SK-N-SH (cell line): ENCODE measurements around the gene NDRG2. TPM values are rescaled to one million over a fixed set of nuclear protein-coding genes. Genes with fewer than 3 reads are reported as not detected.

Experiments used
- CTCF ChIA-PET: fragments of 300-600, 350-600 bp; formaldehyde crosslinking; extraction: SDS; loops from one replicate; lab custom pipeline; 2021; lab: Yijun Ruan, JAX
- POLR2A ChIA-PET: fragments of 350-600 bp; sonication (Branson Sonifier 250); formaldehyde crosslinking; extraction: SDS; loops from one replicate; lab custom pipeline; 2020; ENCODE audit warnings: antibody characterized with exemption, inconsistent platforms; lab: Yijun Ruan, JAX
- DNase-seq: peaks from one replicate; pipeline ENCODE4 v3.0.0; 2012
- H2AFZ ChIP-seq: fragments of 200-600 bp; sonication (generic); 2 replicates; pipeline ENCODE4 v1.8.1; 2016; ENCODE audit warnings: antibody characterized with exemption, mild to moderate bottlenecking, low read depth
- H3F3A ChIP-seq: fragments of 200-600 bp; sonication (generic); replicated peaks from 2 replicates; pipeline ENCODE3; 2016; ENCODE audit warnings: antibody characterized with exemption, mild to moderate bottlenecking; ENCODE audit not compliant: insufficient read depth
- H3K27ac ChIP-seq, 2 experiments: fragments of 200-500 bp in 1 of 2; fragments of 200-600 bp in 1 of 2; sonication (Bioruptor generic) in 1 of 2; sonication (generic), shearing (Covaris generic) in 1 of 2; 2 replicates each; pipeline versions ENCODE4 v1.5.1 to v1.6.1; 2014 to 2016; ENCODE audit warnings: low read depth in 2 of 2, inconsistent platforms in 1 of 2, low read length in 1 of 2, mild to moderate bottlenecking in 1 of 2, mixed read lengths in 1 of 2
- H3K27me3 ChIP-seq: fragments of 200-600 bp; sonication (generic), shearing (Covaris generic); 2 replicates; pipeline ENCODE4 v1.6.1; 2016; ENCODE audit warnings: mixed run types; ENCODE audit not compliant: insufficient read depth
- H3K36me3 ChIP-seq, 2 experiments: fragments of 200-500 bp in 1 of 2; fragments of 200-600 bp in 1 of 2; sonication (Bioruptor generic) in 1 of 2; sonication (generic) in 1 of 2; replicated peaks in 1 of 2; 2 replicates each; pipeline versions ENCODE3 to v1.5.1; 2014 to 2016; ENCODE audit warnings: low read length in 1 of 2, mild to moderate bottlenecking in 1 of 2; ENCODE audit not compliant: insufficient read depth in 2 of 2, control insufficient read depth in 1 of 2
- H3K4me1 ChIP-seq, 2 experiments: fragments of 200-500 bp in 1 of 2; fragments of 200-600 bp in 1 of 2; sonication (Bioruptor generic) in 1 of 2; sonication (generic), shearing (Covaris generic) in 1 of 2; 2 replicates each; pipeline versions ENCODE4 v1.5.1 to v1.6.1; 2014 to 2016; ENCODE audit warnings: low read depth in 1 of 2, low read length in 1 of 2, mixed run types in 1 of 2; ENCODE audit not compliant: insufficient read depth in 2 of 2, control insufficient read depth in 1 of 2
- H3K4me2 ChIP-seq: fragments of 200-600 bp; sonication (generic), shearing (Covaris generic); 2 replicates; pipeline ENCODE4 v1.6.1; 2017; ENCODE audit warnings: mixed run types
- H3K4me3 ChIP-seq, 2 experiments: fragments of 200-500 bp in 1 of 2; fragments of 200-600 bp in 1 of 2; sonication (Bioruptor generic) in 1 of 2; sonication (generic), shearing (Covaris generic) in 1 of 2; 2 replicates each; pipeline versions ENCODE4 v1.5.1 to v1.8.1; 2014 to 2016; ENCODE audit warnings: low read depth in 2 of 2, inconsistent platforms in 1 of 2, low read length in 1 of 2, mild to moderate bottlenecking in 1 of 2, mixed read lengths in 1 of 2, moderate library complexity in 1 of 2
- H3K79me2 ChIP-seq: fragments of 200-600 bp; sonication (generic); 2 replicates; pipeline ENCODE4 v1.8.1; 2017; ENCODE audit warnings: mild to moderate bottlenecking; ENCODE audit not compliant: insufficient read depth
- H3K9ac ChIP-seq: fragments of 200-600 bp; sonication (generic); 2 replicates; pipeline ENCODE4 v1.6.1; 2017; ENCODE audit warnings: mixed run types
- H3K9me2 ChIP-seq: fragments of 200-600 bp; sonication (generic); 2 replicates; pipeline ENCODE4 v1.6.1; 2017; ENCODE audit warnings: mixed run types
- H3K9me3 ChIP-seq: fragments of 200-600 bp; sonication (generic); 2 replicates; pipeline ENCODE4 v1.6.1; 2017; ENCODE audit warnings: mixed run types, mild to moderate bottlenecking, moderate library complexity
- H4K20me1 ChIP-seq: fragments of 200-600 bp; sonication (generic); 2 replicates; pipeline ENCODE4 v1.6.1; 2017; ENCODE audit warnings: mild to moderate bottlenecking, mixed run types; ENCODE audit not compliant: insufficient read depth
- CHD2 ChIP-seq: fragments of 150-350 bp; IDR thresholded peaks from 2 replicates; pipeline ENCODE4 v1.6.1; 2018; ENCODE audit warnings: low read length; ENCODE audit not compliant: partially characterized antibody
- ELF1 ChIP-seq: IDR thresholded peaks from 2 replicates; pipeline ENCODE4 v1.4.0; 2012
- EP300 ChIP-seq, 2 experiments: IDR thresholded peaks; 2 replicates each; pipeline versions ENCODE4 v1.4.0 to v1.6.1; 2012; ENCODE audit warnings: borderline replicate concordance in 1 of 2, low read depth in 1 of 2, low read length in 1 of 2
- FOXJ3 ChIP-seq: sonication (generic); formaldehyde crosslinking; IDR thresholded peaks from 2 replicates; pipeline ENCODE4 v1.5.1; 2020; ENCODE audit warnings: mild to moderate bottlenecking, missing genetic modification reagents
- GATA2 ChIP-seq: sonication (generic); formaldehyde crosslinking; IDR thresholded peaks from 2 replicates; pipeline ENCODE4 v1.5.0; 2020; ENCODE audit warnings: mild to moderate bottlenecking, missing genetic modification reagents
- IRF3 ChIP-seq: fragments of 150-350 bp; IDR thresholded peaks from 2 replicates; pipeline ENCODE4 v1.6.1; 2016; ENCODE audit warnings: mild to moderate bottlenecking, low read depth, low read length
- JUND ChIP-seq: IDR thresholded peaks from 2 replicates; pipeline ENCODE4 v1.4.0; 2012
- MEF2A ChIP-seq: IDR thresholded peaks from 2 replicates; pipeline ENCODE4 v1.4.0; 2012; ENCODE audit warnings: low read depth, borderline replicate concordance
- MXI1 ChIP-seq: IDR thresholded peaks from 2 replicates; pipeline ENCODE4 v1.6.1; 2012; ENCODE audit warnings: mild to moderate bottlenecking, low read depth, low read length, improper control_type of control experiment
- NFIC ChIP-seq: IDR thresholded peaks from 2 replicates; pipeline ENCODE4 v1.4.0; 2012; ENCODE audit warnings: borderline replicate concordance
- POLR2AphosphoS5 ChIP-seq: IDR thresholded peaks from 2 replicates; pipeline ENCODE4 v1.6.1; 2012; ENCODE audit warnings: low read depth, low read length
- RFX5 ChIP-seq: IDR thresholded peaks from 2 replicates; pipeline ENCODE4 v1.6.1; 2012; ENCODE audit warnings: mild to moderate bottlenecking, improper control_type of control experiment, low read length
- RXRA ChIP-seq: IDR thresholded peaks from 2 replicates; pipeline ENCODE4 v1.4.0; 2012; ENCODE audit warnings: low read depth, mild to moderate bottlenecking, borderline replicate concordance
- SIN3A ChIP-seq: IDR thresholded peaks from 2 replicates; pipeline ENCODE4 v1.6.1; 2012; ENCODE audit warnings: low read depth, mild to moderate bottlenecking, low read length, moderate library complexity, borderline replicate concordance
- SMC3 ChIP-seq: IDR thresholded peaks from 2 replicates; pipeline ENCODE4 v1.6.1; 2012; ENCODE audit warnings: low read depth, low read length, improper control_type of control experiment
- TEAD4 ChIP-seq: IDR thresholded peaks from 2 replicates; pipeline ENCODE4 v1.4.0; 2012; ENCODE audit warnings: mild to moderate bottlenecking, borderline replicate concordance; ENCODE audit not compliant: insufficient read depth
- WGBS: methylation state at CpG from one replicate; pipeline ENCODE4 v1.1.6; 2017; ENCODE audit warnings: low lambda C conversion rate; 5-methylcytosine and 5-hydroxymethylcytosine counted together
- polyA plus RNA-seq, 3 experiments: library from polyadenylated mRNA; depleted of rRNA; stranded (reverse); fragments of >200 nt; gene quantifications; 2 replicates each; pipeline ENCODE4 v1.2.3, GENCODE V29; 2012
- TF ChIP-seq, protein P1 (sequence below): IDR thresholded peaks from 2 replicates; pipeline ENCODE4 v1.6.1; 2012; ENCODE audit warnings: mild to moderate bottlenecking, low read depth, low read length, moderate library complexity

Gene NDRG2
- polyA plus RNA-seq, 1 of the 3 experiments (the other 2 are of a cell fraction), result 15.8 TPM

DNA sequence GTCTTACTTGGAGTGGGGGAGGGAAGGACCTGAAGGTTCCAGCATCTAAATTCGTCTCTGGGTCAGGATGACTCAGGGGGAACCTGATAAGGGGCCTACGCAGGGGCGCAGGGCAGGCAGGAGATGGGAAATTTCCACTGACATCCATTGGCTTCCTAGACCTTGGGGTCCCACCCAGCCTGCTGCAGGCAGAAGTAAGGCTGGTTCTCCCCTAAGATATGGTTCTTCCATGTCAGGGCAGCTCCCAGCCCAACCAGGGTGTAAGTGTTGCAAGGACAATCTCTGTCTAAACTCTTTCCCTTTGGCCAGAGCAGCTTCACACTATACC is 2.1 kb upstream of the NDRG2 start (continued):
- TF ChIP-seq POLR2AphosphoS5 (no peak), GATA2 (CRISPR knock-in tag) (no peak), SMC3 (no peak)
- TF ChIP-seq, all 33 proteins: peak for 0

- no peak overlapping the region for H3K9ac ChIP-seq
- no peak overlapping the region for H2AFZ ChIP-seq
- no peak for DNase-seq
- H3K27ac ChIP-seq, result no peak overlapping the region
- TF ChIP-seq, protein P1, sequence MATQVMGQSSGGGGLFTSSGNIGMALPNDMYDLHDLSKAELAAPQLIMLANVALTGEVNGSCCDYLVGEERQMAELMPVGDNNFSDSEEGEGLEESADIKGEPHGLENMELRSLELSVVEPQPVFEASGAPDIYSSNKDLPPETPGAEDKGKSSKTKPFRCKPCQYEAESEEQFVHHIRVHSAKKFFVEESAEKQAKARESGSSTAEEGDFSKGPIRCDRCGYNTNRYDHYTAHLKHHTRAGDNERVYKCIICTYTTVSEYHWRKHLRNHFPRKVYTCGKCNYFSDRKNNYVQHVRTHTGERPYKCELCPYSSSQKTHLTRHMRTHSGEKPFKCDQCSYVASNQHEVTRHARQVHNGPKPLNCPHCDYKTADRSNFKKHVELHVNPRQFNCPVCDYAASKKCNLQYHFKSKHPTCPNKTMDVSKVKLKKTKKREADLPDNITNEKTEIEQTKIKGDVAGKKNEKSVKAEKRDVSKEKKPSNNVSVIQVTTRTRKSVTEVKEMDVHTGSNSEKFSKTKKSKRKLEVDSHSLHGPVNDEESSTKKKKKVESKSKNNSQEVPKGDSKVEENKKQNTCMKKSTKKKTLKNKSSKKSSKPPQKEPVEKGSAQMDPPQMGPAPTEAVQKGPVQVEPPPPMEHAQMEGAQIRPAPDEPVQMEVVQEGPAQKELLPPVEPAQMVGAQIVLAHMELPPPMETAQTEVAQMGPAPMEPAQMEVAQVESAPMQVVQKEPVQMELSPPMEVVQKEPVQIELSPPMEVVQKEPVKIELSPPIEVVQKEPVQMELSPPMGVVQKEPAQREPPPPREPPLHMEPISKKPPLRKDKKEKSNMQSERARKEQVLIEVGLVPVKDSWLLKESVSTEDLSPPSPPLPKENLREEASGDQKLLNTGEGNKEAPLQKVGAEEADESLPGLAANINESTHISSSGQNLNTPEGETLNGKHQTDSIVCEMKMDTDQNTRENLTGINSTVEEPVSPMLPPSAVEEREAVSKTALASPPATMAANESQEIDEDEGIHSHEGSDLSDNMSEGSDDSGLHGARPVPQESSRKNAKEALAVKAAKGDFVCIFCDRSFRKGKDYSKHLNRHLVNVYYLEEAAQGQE, result no peak
- TF ChIP-seq CHD2, result no peak
- TF ChIP-seq MXI1, result no peak
- TF ChIP-seq EP300 (IDR thresholded peaks at IDR 0.05; ENCODE audit: borderline replicate concordance in 1 of 2, low read depth in 1 of 2, low read length in 1 of 2), result no peak
- TF ChIP-seq MEF2A, result no peak
- TF ChIP-seq SMC3, result no peak
- no peak for TF ChIP-seq JUND
- no peak for TF ChIP-seq SIN3A
- no peak for TF ChIP-seq ELF1
- TF ChIP-seq RXRA, result no peak
- no peak for TF ChIP-seq TEAD4
- no peak for TF ChIP-seq IRF3
- TF ChIP-seq RFX5, result no peak
- TF ChIP-seq NFIC, result no peak
- TF ChIP-seq POLR2AphosphoS5, result no peak
- TF ChIP-seq FOXJ3, result no peak
- no peak for TF ChIP-seq GATA2 (CRISPR knock-in tag)
- WGBS, result 84% methylated on average over 7 of the region's 7 CpGs
- H3K4me2 ChIP-seq, result no peak overlapping the region
- no peaks in the 10 kb centered on the region for H3K79me2 ChIP-seq
- no peaks in the 10 kb centered on the region for H3K9me3 ChIP-seq
- H3K27me3 ChIP-seq, result peaks cover 18% of the 10 kb centered on the region; the same call in 1 of the 2 replicates
- POLR2A ChIA-PET, result interaction anchor here (1.2 kb wide), 1 partner anchor 11 kb away, joined by 4 read pairs; no protein-coding TSS in a partner anchor
- no peak overlapping the region for H3K4me3 ChIP-seq
- H4K20me1 ChIP-seq, result no peaks in the 10 kb centered on the region
- H3F3A ChIP-seq, result no peaks in the 10 kb centered on the region
- no peaks in the 10 kb centered on the region for H3K36me3 ChIP-seq
- peaks cover 0 to 10% of the 10 kb centered on the region in 2 experiments; a peak in 1 of 4 replicates for H3K4me1 ChIP-seq
- CTCF ChIA-PET, result interaction anchor here (0.7 to 4.9 kb wide), 7 partner anchors 9 to 488 kb away, joined by 3 to 43 read pairs (median 4); no protein-coding TSS in a partner anchor
- H3K9me2 ChIP-seq, result no peaks in the 10 kb centered on the region
Observed at GRCh38 chr14:21026274-21026987, 1.6 kb upstream of the NDRG2 start.
